HT-29 (cell line): ENCODE results near the gene BRAP. TPM values are rescaled to one million over a fixed set of nuclear protein-coding genes. Genes with fewer than 3 reads are reported as not detected.
"Not testable (repeated sequence)": the region's sequence is repeated elsewhere in the genome, so short reads cannot be mapped to it uniquely, and the experiment has no call there.

Experiments
- DNase-seq: peaks from one replicate; pipeline ENCODE4 v3.0.0-alpha.2; 2015; ENCODE audit warnings: low spot score
- total RNA-seq: library from RNA; depleted of rRNA; stranded (reverse); fragments of >200 nt; shearing (Covaris generic); gene quantifications from 2 replicates; pipeline ENCODE4 v1.2.3, GENCODE V29; 2014

BRAP gene
- total RNA-seq, 1 experiment from 2014 or later: 7.2 TPM

- no peak for DNase-seq
These were observed 8.6 kb downstream of the BRAP start for GRCh38 chr12:111677186-111677585.

- DNase-seq: peak; percentile 39
These were observed 12.3 kb downstream of the BRAP start for GRCh38 chr12:111673503-111673902.

- DNase-seq: no peak
These were observed 12.9 kb downstream of the BRAP start for GRCh38 chr12:111672822-111673381.

- DNase-seq: no peak
These were observed 20.5 kb downstream of the BRAP start for GRCh38 chr12:111664961-111665865.

GRCh38 chr12:111664499-111664898 lies 21.3 kb downstream of the BRAP start:
- DNase-seq: no peak

GRCh38 chr12:111656016-111656415 lies 29.7 kb downstream of the BRAP start:
- DNase-seq: no peak

GRCh38 chr12:111655356-111655755 lies 30.4 kb downstream of the BRAP start:
- no peak for DNase-seq

- no peak for DNase-seq
These were observed 32.2 kb downstream of the BRAP start for GRCh38 chr12:111653596-111653995.

GRCh38 chr12:111652530-111652929 lies 33.2 kb downstream of the BRAP start:
- DNase-seq: not testable (repeated sequence)

GRCh38 chr12:111650912-111651311 lies 34.8 kb downstream of the BRAP start:
- DNase-seq: no peak

GRCh38 chr12:111645433-111645832 lies 40.3 kb downstream of the BRAP start:
- peak; percentile 8 for DNase-seq

GRCh38 chr12:111643427-111643826 lies 42.3 kb downstream of the BRAP start:
- DNase-seq: no peak

GRCh38 chr12:111642681-111643426 lies 42.9 kb downstream of the BRAP start:
- DNase-seq: no peak

- no peak for DNase-seq
These were observed 45.2 kb downstream of the BRAP start for GRCh38 chr12:111640506-111640905.

- no peak for DNase-seq
These were observed 47.2 kb downstream of the BRAP start for GRCh38 chr12:111638556-111638955.

GRCh38 chr12:111636209-111636945 lies 49.4 kb downstream of the BRAP start:
- DNase-seq: no peak

- no peak for DNase-seq
These were observed 50.2 kb downstream of the BRAP start for GRCh38 chr12:111635524-111635923.

- no peak for DNase-seq
These were observed 57.1 kb downstream of the BRAP start for GRCh38 chr12:111628505-111629260.

GRCh38 chr12:111626230-111626629 lies 59.5 kb downstream of the BRAP start:
- no peak for DNase-seq

- peak; percentile 50 for DNase-seq
These were observed 61.2 kb downstream of the BRAP start for GRCh38 chr12:111624540-111624939.

GRCh38 chr12:111617841-111618240 lies 67.9 kb downstream of the BRAP start:
- DNase-seq: not testable (repeated sequence)
